Kidney (tissue), 14 donors: Measurements from ENCODE around the gene C2CD4D. TPM values are rescaled to one million over a fixed set of nuclear protein-coding genes. Genes with fewer than 3 reads are reported as not detected.

Source experiments
- DNase-seq, 5 donors: peaks; one replicate each; pipeline ENCODE4 v3.0.0-alpha.2; 2013 to 2020
- FAIRE-seq: peaks from 2 replicates; lab custom pipeline; 2012; peaks lifted over from hg19 to GRCh38; lab: Jason Lieb, UNC
- H3K27ac ChIP-seq, 2 donors: one replicate each; pipeline ENCODE4 v1.7.0; 2013; ENCODE audit warnings: low read depth in 2 of 2, low read length in 2 of 2, inconsistent platforms in 1 of 2
- H3K27me3 ChIP-seq: one replicate; pipeline ENCODE4 v1.7.1; 2013; ENCODE audit warnings: low read length, inconsistent platforms; ENCODE audit not compliant: control insufficient read depth, insufficient read depth
- H3K36me3 ChIP-seq, 3 donors: one replicate each; pipeline versions ENCODE4 v1.7.0 to v1.7.1; 2013; ENCODE audit warnings: low read length in 3 of 3, control low read depth in 1 of 3, inconsistent platforms in 1 of 3; ENCODE audit not compliant: insufficient read depth in 3 of 3, control insufficient read depth in 2 of 3
- H3K4me1 ChIP-seq, 3 donors: one replicate each; pipeline versions ENCODE4 v1.7.0 to v1.7.1; 2013; ENCODE audit warnings: low read length in 3 of 3, inconsistent platforms in 1 of 3, low read depth in 1 of 3; ENCODE audit not compliant: control insufficient read depth in 2 of 3, insufficient read depth in 2 of 3
- H3K4me3 ChIP-seq, 3 donors: one replicate each; pipeline versions ENCODE4 v1.7.0 to v1.8.1; 2013; ENCODE audit warnings: low read length in 3 of 3, control low read depth in 1 of 3, inconsistent platforms in 1 of 3
- H3K9ac ChIP-seq, 3 donors: one replicate each; pipeline versions ENCODE4 v1.7.0 to v1.7.1; 2013; ENCODE audit warnings: low read length in 3 of 3, control low read depth in 1 of 3, inconsistent platforms in 1 of 3
- H3K9me3 ChIP-seq, 3 donors: one replicate each; pipeline versions ENCODE4 v1.7.0 to v1.7.1; 2013; ENCODE audit warnings: low read length in 3 of 3, control low read depth in 1 of 3, inconsistent platforms in 1 of 3; ENCODE audit not compliant: control insufficient read depth in 2 of 3, insufficient read depth in 1 of 3
- intact Hi-C: fragments of 100-400 bp; cut with DNase I; formaldehyde crosslinking; loops from one replicate; pipeline ENCODE4 v1.11.1; 2022
- polyA plus RNA-seq: library from polyadenylated mRNA; stranded (reverse); fragments of 350-450 nt; fragmentation: Illumina TruSeq; extraction: RNeasy Lipid Tissue Mini Kit (QIAGEN cat#74804); gene quantifications from one replicate; pipeline ENCODE4 v1.2.3, GENCODE V29; 2014; ENCODE audit warnings: low read depth, low replicate concordance; ENCODE audit not compliant: insufficient read depth
- total RNA-seq: library from RNA; stranded (reverse); fragmentation: NEBNext Ultra II Directional; extraction: Animal tissue kit (Norgen Biotek cat#: 25700); gene quantifications from one replicate; pipeline ENCODE4 v1.2.1, GENCODE V29; 2021
- TF ChIP-seq, protein P1 (sequence below): IDR thresholded peaks from 3 replicates; pipeline ENCODE4 v1.5.1; 2012; ENCODE audit warnings: mild to moderate bottlenecking, moderate library complexity, borderline replicate concordance; ENCODE audit not compliant: insufficient read depth; ENCODE audit errors: extremely low read depth
- donor health status: control.
- donor health status: control.
- donor health status: control.
- donor health status: control.
- donor health status: control.
- donor health status: DM: yes; HTN: yes; CAD: no.
- donor health status: Normal renal cell carcinoma (clear cell type).

The C2CD4D gene
- total and polyA plus RNA-seq, 2 donors from 2014 or later: 0.43 to 0.57 TPM

GRCh38 chr1:151839082-151839412, 573 bp downstream of the C2CD4D start:
- no peak for FAIRE-seq
- DNase-seq: no peak
- Histone ChIP-seq H3K4me1 (peaks cover 0 to 32% (median 23%) of the 10 kb centered on the region in 3 donors), H3K36me3 (no peaks in the 10 kb centered on the region), H3K9me3 (no peaks in the 10 kb centered on the region), H3K9ac (peak overlapping the region in 1 of 3 donors; percentile 81), H3K4me3 (peak overlapping the region in 2 of 3 donors; percentile 36 to 56), H3K27me3 (peaks cover 26% of the 10 kb centered on the region), H3K27ac (peak overlapping the region in 1 of 2 donors; percentile 37)
- TF ChIP-seq, protein P1, sequence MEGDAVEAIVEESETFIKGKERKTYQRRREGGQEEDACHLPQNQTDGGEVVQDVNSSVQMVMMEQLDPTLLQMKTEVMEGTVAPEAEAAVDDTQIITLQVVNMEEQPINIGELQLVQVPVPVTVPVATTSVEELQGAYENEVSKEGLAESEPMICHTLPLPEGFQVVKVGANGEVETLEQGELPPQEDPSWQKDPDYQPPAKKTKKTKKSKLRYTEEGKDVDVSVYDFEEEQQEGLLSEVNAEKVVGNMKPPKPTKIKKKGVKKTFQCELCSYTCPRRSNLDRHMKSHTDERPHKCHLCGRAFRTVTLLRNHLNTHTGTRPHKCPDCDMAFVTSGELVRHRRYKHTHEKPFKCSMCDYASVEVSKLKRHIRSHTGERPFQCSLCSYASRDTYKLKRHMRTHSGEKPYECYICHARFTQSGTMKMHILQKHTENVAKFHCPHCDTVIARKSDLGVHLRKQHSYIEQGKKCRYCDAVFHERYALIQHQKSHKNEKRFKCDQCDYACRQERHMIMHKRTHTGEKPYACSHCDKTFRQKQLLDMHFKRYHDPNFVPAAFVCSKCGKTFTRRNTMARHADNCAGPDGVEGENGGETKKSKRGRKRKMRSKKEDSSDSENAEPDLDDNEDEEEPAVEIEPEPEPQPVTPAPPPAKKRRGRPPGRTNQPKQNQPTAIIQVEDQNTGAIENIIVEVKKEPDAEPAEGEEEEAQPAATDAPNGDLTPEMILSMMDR: no peak
- intact Hi-C loops: no loop called here

DNA sequence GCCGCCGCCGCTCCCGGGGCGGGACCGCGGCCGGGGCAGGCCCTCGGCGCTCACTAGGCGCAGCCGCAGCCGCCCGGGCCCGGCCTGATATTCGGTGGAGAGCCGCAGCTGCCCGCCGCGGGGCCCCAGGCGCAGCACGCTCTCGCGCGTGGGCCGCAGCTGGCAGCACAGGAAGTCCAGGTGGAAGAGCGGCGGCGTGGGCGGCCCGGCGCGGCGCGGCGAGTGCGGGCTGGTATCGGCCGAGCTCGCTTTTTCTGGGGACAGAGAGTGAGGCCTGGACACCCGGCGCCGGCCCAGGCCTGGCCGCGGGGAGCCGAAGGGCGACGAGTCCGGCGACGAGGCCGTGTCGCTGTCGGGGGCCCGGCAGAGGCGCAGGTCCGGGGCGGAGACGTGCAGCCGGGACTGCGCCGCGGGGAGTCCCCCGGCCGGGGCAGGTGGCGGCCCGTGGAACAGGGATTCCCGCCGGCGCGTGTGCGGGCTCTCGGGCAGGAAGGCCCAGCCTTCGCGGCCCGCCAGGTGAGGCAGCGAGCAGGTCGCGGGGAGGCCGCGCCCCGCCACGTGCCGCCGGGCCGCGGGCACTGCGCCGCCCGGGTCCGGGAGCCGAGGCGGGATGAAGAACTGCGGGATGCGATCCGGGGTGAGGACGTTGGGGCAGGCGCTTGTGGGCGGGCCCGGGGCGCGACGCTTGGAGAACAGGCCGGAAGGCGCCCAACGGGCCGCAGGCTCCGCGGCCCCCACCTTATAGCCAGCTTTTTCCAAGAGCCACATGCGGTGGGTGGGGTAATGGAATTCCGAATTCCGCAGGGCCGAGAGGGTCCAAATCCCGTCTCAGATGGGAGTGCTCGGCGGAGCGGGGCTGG, 1.2 kb downstream of the C2CD4D start:
- Histone ChIP-seq H3K4me3 (peak overlapping the region in 2 of 3 donors; percentile 32 to 56), H3K36me3 (no peaks in the 10 kb centered on the region), H3K4me1 (peaks cover 0 to 32% (median 28%) of the 10 kb centered on the region in 3 donors), H3K27ac (peak overlapping the region in 1 of 2 donors; percentile 37), H3K9me3 (no peaks in the 10 kb centered on the region), H3K9ac (peak overlapping the region in 1 of 3 donors; percentile 81), H3K27me3 (peaks cover 26% of the 10 kb centered on the region)
- DNase-seq (peak in 3 of 5 donors; percentile 27 to 83 (median 45)), FAIRE-seq (no peak)
- intact Hi-C loops: no loop called here
- TF ChIP-seq, protein P1: no peak

DNA sequence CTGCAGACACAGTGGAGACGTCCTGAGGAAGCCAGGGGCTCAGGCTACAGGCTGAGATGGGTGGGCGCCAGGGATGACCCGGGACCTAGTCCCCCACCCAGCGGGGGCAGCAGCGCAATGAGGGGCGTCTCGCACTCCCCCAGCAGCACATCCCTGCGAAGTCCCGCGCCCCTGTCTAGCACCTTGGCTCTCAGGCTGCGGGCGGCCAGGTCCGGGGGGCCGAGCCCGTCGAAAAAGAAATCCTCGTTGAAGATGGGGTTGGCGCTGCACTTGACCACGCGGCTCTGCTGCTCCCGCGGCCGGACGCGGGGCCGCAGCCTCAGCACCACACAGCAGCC, 1.8 kb downstream of the C2CD4D start:
- peak overlapping the region in 1 of 3 donors; percentile 38 for H3K9ac ChIP-seq
- H3K27ac ChIP-seq: peak overlapping the region in 1 of 2 donors; percentile 89
- intact Hi-C loops: no loop called here
- H3K36me3 ChIP-seq: no peaks in the 10 kb centered on the region
- DNase-seq (peak in 1 of 5 donors; percentile 80), FAIRE-seq (no peak)
- peaks cover 26% of the 10 kb centered on the region for H3K27me3 ChIP-seq
- no peak overlapping the region for H3K4me3 ChIP-seq
- peaks cover 0 to 33% (median 31%) of the 10 kb centered on the region in 3 donors for H3K4me1 ChIP-seq
- TF ChIP-seq, protein P1: no peak
- H3K9me3 ChIP-seq: no peaks in the 10 kb centered on the region
